Mucosa of rectum (tissue), 2 donors: ENCODE data around the gene NBPF12.
A peak's percentile ranks its signal among the peaks of the same experiment; 100 is the strongest.
"Not testable (repeated sequence)": the region's sequence is repeated elsewhere in the genome, so short reads cannot be mapped to it uniquely, and the experiment has no call there.

Source experiments
- H3K27ac ChIP-seq, 2 donors: one replicate each; pipeline ENCODE4 v1.7.0; 2013; ENCODE audit warnings: inconsistent platforms in 2 of 2, low read depth in 2 of 2, low read length in 2 of 2
- H3K27me3 ChIP-seq, 2 donors: one replicate each; pipeline ENCODE4 v1.7.0; 2013; ENCODE audit warnings: low read length in 2 of 2; ENCODE audit not compliant: control insufficient read depth in 2 of 2, insufficient read depth in 2 of 2
- H3K36me3 ChIP-seq, 2 donors: one replicate each; pipeline ENCODE4 v1.7.0; 2013; ENCODE audit warnings: low read length in 2 of 2; ENCODE audit not compliant: control insufficient read depth in 2 of 2, insufficient read depth in 2 of 2
- H3K4me1 ChIP-seq, 2 donors: one replicate each; pipeline ENCODE4 v1.7.0; 2013; ENCODE audit warnings: low read length in 2 of 2, mild to moderate bottlenecking in 1 of 2; ENCODE audit not compliant: control insufficient read depth in 2 of 2, insufficient read depth in 2 of 2
- H3K4me3 ChIP-seq, 2 donors: one replicate each; pipeline ENCODE4 v1.7.0; 2013; ENCODE audit warnings: low read length in 2 of 2
- H3K9ac ChIP-seq, 2 donors: one replicate each; pipeline ENCODE4 v1.7.0; 2013; ENCODE audit warnings: low read length in 2 of 2, low read depth in 1 of 2, mild to moderate bottlenecking in 1 of 2
- H3K9me3 ChIP-seq, 2 donors: one replicate each; pipeline ENCODE4 v1.7.0; 2013; ENCODE audit warnings: low read length in 2 of 2; ENCODE audit not compliant: control insufficient read depth in 2 of 2
- donor health status: healthy.
- donor health status: Normal muscosa, but diverticular disease.

The NBPF12 gene

GRCh38 chr1:146938242-146938902 is at the start of gene NBPF12:
Gene NBPF12 (plus strand): TSS chr1:146938324. CDS start chr1:146960144, 21,820 bp downstream.
- Histone ChIP-seq H3K27ac (peak within 1 kb of the TSS; percentile 72 to 76), H3K9ac (peak within 1 kb of the TSS; percentile 65 to 66), H3K4me3 (peak within 1 kb of the TSS; percentile 67 to 79)
- H3K9me3 ChIP-seq, H3K27me3 ChIP-seq, H3K4me1 ChIP-seq, H3K36me3 ChIP-seq: not testable (repeated sequence)

DNA sequence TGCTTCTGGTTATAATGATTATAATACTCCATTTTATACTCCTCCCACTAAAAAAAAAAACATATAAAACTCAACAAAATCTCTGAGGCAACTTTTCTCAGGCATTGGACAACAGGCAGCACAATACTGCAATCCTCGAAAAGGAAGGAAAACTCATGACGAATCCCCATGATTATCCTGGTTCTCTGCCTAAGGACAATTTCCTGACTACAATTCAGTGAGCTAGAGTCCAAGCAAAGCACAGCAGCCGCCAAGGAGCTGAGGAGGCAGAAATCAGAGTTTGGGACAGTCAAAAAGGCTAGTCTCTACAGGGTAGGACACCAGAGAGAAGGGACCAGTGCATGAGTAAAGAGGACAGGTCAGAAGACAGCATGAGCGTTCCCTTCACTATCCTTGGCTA is 46.8 kb upstream of the NBPF12 start:
- H3K36me3 ChIP-seq, H3K27ac ChIP-seq, H3K9ac ChIP-seq, H3K4me1 ChIP-seq, H3K9me3 ChIP-seq, H3K4me3 ChIP-seq, H3K27me3 ChIP-seq: not testable (repeated sequence)

DNA sequence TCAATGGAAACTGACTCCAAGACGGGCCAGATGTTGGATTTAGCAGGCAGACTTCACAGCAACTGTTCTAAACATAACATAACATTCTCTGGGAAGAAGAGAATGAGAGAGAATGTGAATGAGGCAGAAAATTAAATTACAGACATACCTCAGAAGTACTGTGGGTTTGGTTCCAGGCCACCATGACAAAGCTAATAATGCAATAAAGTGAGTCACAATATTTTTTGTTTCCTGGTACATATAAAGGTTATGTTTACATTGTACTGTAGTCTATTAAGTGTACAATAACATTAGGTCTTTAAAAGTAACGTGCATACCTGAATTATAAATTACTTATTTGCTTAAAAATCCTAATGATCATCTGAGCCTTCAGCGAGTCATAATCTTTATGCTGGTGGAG is 45.8 kb upstream of the NBPF12 start:
- not testable (repeated sequence) for H3K9ac ChIP-seq, H3K4me3 ChIP-seq, H3K36me3 ChIP-seq, H3K9me3 ChIP-seq, H3K27ac ChIP-seq, H3K27me3 ChIP-seq, H3K4me1 ChIP-seq

- not testable (repeated sequence) for H3K9me3 ChIP-seq, H3K9ac ChIP-seq, H3K4me3 ChIP-seq, H3K4me1 ChIP-seq, H3K36me3 ChIP-seq, H3K27me3 ChIP-seq, H3K27ac ChIP-seq
These were observed 30.4 kb upstream of the NBPF12 start for GRCh38 chr1:146907565-146908261.

- not testable (repeated sequence) for H3K36me3 ChIP-seq, H3K4me1 ChIP-seq, H3K4me3 ChIP-seq, H3K27me3 ChIP-seq, H3K9me3 ChIP-seq, H3K9ac ChIP-seq, H3K27ac ChIP-seq
These were observed 25.1 kb upstream of the NBPF12 start for GRCh38 chr1:146912975-146913374.

DNA sequence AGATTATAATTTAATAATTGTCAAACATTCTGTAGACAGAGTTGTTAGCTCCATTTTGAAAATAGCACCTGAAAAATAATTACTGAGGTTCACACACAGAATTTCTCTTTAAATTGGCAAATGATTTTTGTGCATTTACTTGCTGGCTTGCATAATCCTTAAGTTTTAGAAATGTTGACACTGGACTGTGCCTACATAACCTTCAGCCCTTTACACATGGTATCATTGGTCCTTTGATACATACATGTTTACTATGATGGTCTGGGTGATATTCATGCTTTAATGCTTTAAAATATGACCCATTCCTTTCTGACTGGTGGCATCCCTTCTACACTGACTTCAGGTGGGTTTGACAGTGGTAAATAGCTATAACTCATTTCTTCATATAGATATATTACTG is 17.3 kb upstream of the NBPF12 start:
- not testable (repeated sequence) for H3K9me3 ChIP-seq, H3K4me3 ChIP-seq, H3K27ac ChIP-seq, H3K9ac ChIP-seq, H3K27me3 ChIP-seq, H3K4me1 ChIP-seq, H3K36me3 ChIP-seq

GRCh38 chr1:146922614-146923013 is 15.5 kb upstream of the NBPF12 start:
- not testable (repeated sequence) for H3K9me3 ChIP-seq, H3K27me3 ChIP-seq, H3K27ac ChIP-seq, H3K4me3 ChIP-seq, H3K36me3 ChIP-seq, H3K9ac ChIP-seq, H3K4me1 ChIP-seq

GRCh38 chr1:146924106-146924505 is 14.0 kb upstream of the NBPF12 start:
- H3K4me3 ChIP-seq, H3K9me3 ChIP-seq, H3K27ac ChIP-seq, H3K27me3 ChIP-seq, H3K36me3 ChIP-seq, H3K4me1 ChIP-seq, H3K9ac ChIP-seq: not testable (repeated sequence)

DNA sequence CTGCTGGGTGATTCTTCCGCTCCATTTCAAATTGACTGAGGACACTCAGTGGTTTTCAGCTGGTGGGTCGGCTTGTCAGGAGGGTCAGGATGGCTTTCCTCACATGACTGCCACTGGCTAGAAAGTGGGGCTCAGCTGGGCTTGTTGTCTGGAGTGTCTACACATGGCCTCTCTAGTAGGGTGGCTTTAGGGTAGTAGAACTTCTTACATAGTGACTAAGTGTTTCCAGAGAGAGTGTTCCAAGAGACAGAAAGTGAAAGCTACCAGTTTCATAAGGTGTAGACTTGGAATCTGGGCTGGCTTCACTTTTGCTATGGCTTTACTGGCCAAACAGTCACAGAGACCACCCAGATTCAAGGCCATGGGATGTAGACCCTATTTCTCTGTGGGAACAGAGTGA is 11.7 kb upstream of the NBPF12 start:
- H3K4me1 ChIP-seq, H3K9me3 ChIP-seq, H3K9ac ChIP-seq, H3K27ac ChIP-seq, H3K4me3 ChIP-seq, H3K27me3 ChIP-seq, H3K36me3 ChIP-seq: not testable (repeated sequence)

GRCh38 chr1:146930225-146930624 is 7.9 kb upstream of the NBPF12 start:
- H3K9ac ChIP-seq, H3K27me3 ChIP-seq, H3K9me3 ChIP-seq, H3K36me3 ChIP-seq, H3K27ac ChIP-seq, H3K4me1 ChIP-seq, H3K4me3 ChIP-seq: not testable (repeated sequence)
